K562 (cell line): ENCODE measurements around the gene LLPH. TPM values are rescaled to one million over a fixed set of nuclear protein-coding genes. Genes with fewer than 3 reads are reported as not detected.
A peak's percentile ranks its signal among the peaks of the same experiment; 100 is the strongest.

Source experiments
- ATAC-seq: fragments of 200-7000 bp; cut with Tn5 transposase; 3 replicates; pipeline ENCODE4 v1.9.1; 2020; ENCODE audit warnings: moderate library complexity
- BruUV-seq: library from RNA; stranded (reverse); fragments of 400-500 nt; replicated peaks from 2 replicates; lab custom pipeline; 2021; lab: Mats Ljungman, UMichigan
- CTCF ChIA-PET: fragments of 300-600 bp; formaldehyde crosslinking; extraction: SDS; loops from one replicate; lab custom pipeline; 2021; ENCODE audit warnings: low intra/inter-chr PET ratio; lab: Yijun Ruan, JAX
- POLR2A ChIA-PET: fragments of 300-600, 350-650 bp; sonication (Branson Sonifier 250); formaldehyde crosslinking; extraction: SDS; loops from one replicate; lab custom pipeline; 2021; ENCODE audit warnings: antibody characterized with exemption, inconsistent platforms; lab: Yijun Ruan, JAX
- DNase-seq, 4 experiments: peaks; one replicate each; pipeline versions ENCODE4 v3.0.0 to v3.0.0-alpha.2; 2011 to 2018; ENCODE audit warnings: low spot score in 3 of 4, mixed read lengths in 3 of 4; ENCODE audit errors: extremely low read depth in 1 of 4
- FAIRE-seq: peaks from 2 replicates; lab custom pipeline; 2011; peaks lifted over from hg19 to GRCh38; lab: Jason Lieb, UNC
- H2AFZ ChIP-seq: 2 replicates; pipeline ENCODE4 v1.6.0; 2011; ENCODE audit warnings: low read depth, low read length, control low read depth, inconsistent platforms
- H3K27ac ChIP-seq: fragments of 200-600 bp; 3 replicates; pipeline ENCODE4 v1.8.0; 2011; ENCODE audit warnings: low read depth, mild to moderate bottlenecking, control low read depth, inconsistent platforms, low read length, moderate library complexity, mixed read lengths; ENCODE audit errors: extremely low read depth
- H3K27me3 ChIP-seq, 2 experiments: fragments of 300-600 bp in 1 of 2; 2 replicates in 1 of 2; 3 replicates in 1 of 2; pipeline versions ENCODE4 v1.6.0 to v1.8.0; 2011; ENCODE audit warnings: inconsistent platforms in 2 of 2, low read length in 2 of 2, mild to moderate bottlenecking in 1 of 2, mixed read lengths in 1 of 2, moderate library complexity in 1 of 2; ENCODE audit not compliant: control insufficient read depth in 2 of 2, insufficient read depth in 2 of 2
- H3K36me3 ChIP-seq: fragments of 300-600 bp; 3 replicates; pipeline ENCODE4 v1.8.0; 2011; ENCODE audit warnings: mild to moderate bottlenecking, low read length, inconsistent platforms; ENCODE audit not compliant: control insufficient read depth, insufficient read depth
- H3K4me1 ChIP-seq, 2 experiments: fragments of 200-600 bp in 1 of 2; replicated peaks in 1 of 2; 2 replicates in 1 of 2; 3 replicates in 1 of 2; pipeline versions ENCODE4 v1.5.1 to v1.8.0; 2011; ENCODE audit warnings: inconsistent platforms in 2 of 2, low read length in 2 of 2, mild to moderate bottlenecking in 1 of 2, mixed read lengths in 1 of 2, moderate library complexity in 1 of 2; ENCODE audit not compliant: control insufficient read depth in 2 of 2, insufficient read depth in 2 of 2
- H3K4me2 ChIP-seq: 2 replicates; pipeline ENCODE4 v1.6.1; 2011; ENCODE audit warnings: low read length, control low read depth, inconsistent platforms, mixed read lengths; ENCODE audit not compliant: insufficient read depth
- H3K4me3 ChIP-seq: fragments of 200-600 bp; sonication (generic), shearing (Covaris generic); 2 replicates; pipeline ENCODE4 v1.5.1; 2016; ENCODE audit warnings: control low read depth, inconsistent platforms
- H3K79me2 ChIP-seq: fragments of 200-600 bp; 3 replicates; pipeline ENCODE4 v1.8.0; 2011; ENCODE audit warnings: low read length, inconsistent platforms; ENCODE audit not compliant: control insufficient read depth, insufficient read depth
- H3K9ac ChIP-seq, 2 experiments: 2 replicates each; pipeline versions ENCODE4 v1.6.0 to v1.6.1; 2011; ENCODE audit warnings: low read depth in 2 of 2, low read length in 2 of 2, control low read depth in 1 of 2, inconsistent platforms in 1 of 2, mild to moderate bottlenecking in 1 of 2, mixed read lengths in 1 of 2; ENCODE audit not compliant: insufficient read depth in 1 of 2
- H3K9me1 ChIP-seq: one replicate; pipeline ENCODE4 v1.6.0; 2011; ENCODE audit warnings: inconsistent platforms, mild to moderate bottlenecking, low read length, moderate library complexity; ENCODE audit not compliant: control insufficient read depth, insufficient read depth
- H3K9me3 ChIP-seq: replicated peaks from 2 replicates; pipeline ENCODE4 v1.5.1; 2011; ENCODE audit warnings: low read depth, low read length, inconsistent platforms; ENCODE audit not compliant: control insufficient read depth, insufficient read depth
- H4K20me1 ChIP-seq: replicated peaks from 2 replicates; pipeline ENCODE4 v1.6.1; 2011; ENCODE audit warnings: low read length, inconsistent platforms, mixed read lengths; ENCODE audit not compliant: control insufficient read depth, insufficient read depth
- ARID3A ChIP-seq: IDR thresholded peaks from 2 replicates; pipeline ENCODE4 v1.6.1; 2012; ENCODE audit warnings: low read depth, low read length, improper control_type of control experiment, borderline replicate concordance
- BRCA1 ChIP-seq, 2 experiments: fragments of 450-650 bp in 1 of 2; sonication (generic) in 1 of 2; formaldehyde crosslinking in 1 of 2; IDR thresholded peaks; 2 replicates each; pipeline versions ENCODE4 v1.5.0 to v1.6.1; 2017 to 2020; ENCODE audit warnings: mild to moderate bottlenecking in 1 of 2, missing genetic modification reagents in 1 of 2
- CEBPG ChIP-seq, 3 experiments: fragments of 200-800 bp in 1 of 3; sonication (Bioruptor generic) in 1 of 3; sonication (generic) in 1 of 3; formaldehyde crosslinking in 1 of 3; IDR thresholded peaks in 2 of 3; conservative IDR thresholded peaks in 1 of 3; 2 replicates each; pipeline versions ENCODE4 v1.6.1 to v1.8.0; 2016 to 2022; ENCODE audit warnings: missing compliant biosample characterization in 2 of 3, missing genetic modification characterization in 2 of 3, mild to moderate bottlenecking in 1 of 3, missing genetic modification reagents in 1 of 3
- CTBP1 ChIP-seq: fragments of 450-650 bp; IDR thresholded peaks from 2 replicates; pipeline ENCODE4 v1.6.1; 2016; ENCODE audit warnings: borderline replicate concordance
- DMBX1 ChIP-seq: fragments of 250-450 bp; sonication (Bioruptor Pico); IDR thresholded peaks from 2 replicates; pipeline ENCODE4 v1.8.0; 2022; ENCODE audit warnings: inconsistent platforms, mild to moderate bottlenecking, moderate library complexity, borderline replicate concordance
- POLR2AphosphoS5 ChIP-seq: IDR thresholded peaks from 2 replicates; pipeline ENCODE4 v1.6.1; 2011; ENCODE audit warnings: mild to moderate bottlenecking, low read depth, low read length, moderate library complexity; ENCODE audit not compliant: control insufficient read depth, insufficient read depth
- TBP ChIP-seq: optimal IDR thresholded peaks from 2 replicates; pipeline ENCODE3; 2011; ENCODE audit warnings: low read depth, low read length, improper control_type of control experiment
- ZNF76 ChIP-seq: fragments of 250-450 bp; sonication (Bioruptor Pico); IDR thresholded peaks from 2 replicates; pipeline ENCODE4 v1.4.0; 2020; ENCODE audit warnings: mild to moderate bottlenecking, moderate library complexity, borderline replicate concordance
- ZNF830 ChIP-seq: fragments of 250-450 bp; sonication (Bioruptor Pico); IDR thresholded peaks from 2 replicates; pipeline ENCODE4 v1.5.0; 2021; ENCODE audit warnings: mild to moderate bottlenecking
- WGBS: fragments of 100-300 bp; shearing (Covaris generic); methylation state at CpG from one replicate; pipeline ENCODE4 v1.1.6; 2016; ENCODE audit warnings: low coverage, mixed read lengths; ENCODE audit not compliant: insufficient coverage; ENCODE audit errors: missing lambda C conversion rate; 5-methylcytosine and 5-hydroxymethylcytosine counted together
- in situ Hi-C: fragments of 300-500 bp; cut with MboI; formaldehyde crosslinking; loops from 4 replicates; pipeline ENCODE4 v1.15.0; 2018; ENCODE audit warnings: inconsistent platforms, mixed read lengths
- intact Hi-C: fragments of 100-400 bp; cut with micrococcal nuclease; formaldehyde crosslinking; loops from 2 replicates; pipeline ENCODE4 v1.14.2; 2022
- polyA plus RNA-seq, 8 experiments: library from polyadenylated mRNA; depleted of rRNA in 4 of 8; stranded (reverse) in 5 of 8; unstranded in 3 of 8; fragments of >200 nt; fragmentation: Nextera tagmentation in 2 of 8; fragmentation: Illumina TruSeq in 1 of 8; extraction: Ambion mirVana in 2 of 8; extraction: Trizol in 1 of 8; gene quantifications; 2 replicates each; pipeline versions ENCODE4 v1.2.1 to v1.2.3, GENCODE V29; 2011 to 2014; ENCODE audit warnings: inconsistent platforms in 1 of 8, missing spikeins in 1 of 8
- total RNA-seq, 7 experiments: library from RNA; depleted of rRNA in 6 of 7; stranded (reverse); fragments of >200 nt in 6 of 7; fragmentation: Illumina TruSeq in 2 of 7; extraction: Trizol in 2 of 7; gene quantifications; 2 replicates each; pipeline versions ENCODE4 v1.2.1 to v1.2.3, GENCODE V29; 2011 to 2021; ENCODE audit warnings: low replicate concordance in 1 of 7
- TF ChIP-seq, protein P1 (sequence below): IDR thresholded peaks from 2 replicates; pipeline ENCODE4 v1.6.1; 2011; ENCODE audit warnings: borderline replicate concordance, low read depth, mild to moderate bottlenecking, moderate library complexity, low read length; ENCODE audit not compliant: insufficient read depth, poor library complexity, severe bottlenecking

LLPH gene
- total and polyA plus RNA-seq, 9 of the 15 experiments (the other 6 are each of a cell fraction or from before 2014, with no cell fraction given), result 19.1 to 87.3 (median 59.6) TPM

GRCh38 chr12:66170606-66171005 is 40.1 kb upstream of the LLPH start:
- ChIA-PET POLR2A (interaction anchor here (1.3 to 1.6 kb wide), 2 partner anchors 13 to 18 kb away, joined by 4 to 5 read pairs; no protein-coding TSS in a partner anchor), CTCF (no interaction called here)
- intact Hi-C loops, result no loop called here
- H3K4me1 ChIP-seq, result peaks cover 0 to 8% of the 10 kb centered on the region in 2 experiments; a peak in 4 of 5 replicates
- no peaks in the 10 kb centered on the region for H3K27me3 ChIP-seq
- DNase-seq (no peak), ATAC-seq (no peak), FAIRE-seq (no peak)
- H3K4me3 ChIP-seq, result peak overlapping the region; percentile 53; the same call in 1 of the 2 replicates
- H3K27ac ChIP-seq, result no peak overlapping the region
- peaks cover 36% of the 10 kb centered on the region for H3K79me2 ChIP-seq
- no TSS peak for BruUV-seq
- no peak overlapping the region for H3K9ac ChIP-seq
- no peaks in the 10 kb centered on the region for H3K9me3 ChIP-seq
- 90% methylated on average over 2 of the region's 3 CpGs for WGBS
- TF ChIP-seq CTBP1 (no peak), BRCA1 (IDR thresholded peaks at IDR 0.05) (no peak), BRCA1 (CRISPR knock-in tag; IDR thresholded peaks at IDR 0.05) (no peak), POLR2AphosphoS5 (no peak), CEBPG (CRISPR knock-in tag; IDR thresholded peaks at IDR 0.05) (no peak), CEBPG (tag; conservative IDR thresholded peaks at IDR 0.05 in 1 of 2, IDR thresholded peaks at IDR 0.05 in 1 of 2) (no peak), ZNF830 (no peak), DMBX1 (CRISPR knock-in tag) (no peak), TBP (no peak), ARID3A (no peak), ZNF76 (CRISPR knock-in tag) (no peak)
- TF ChIP-seq, protein P1, sequence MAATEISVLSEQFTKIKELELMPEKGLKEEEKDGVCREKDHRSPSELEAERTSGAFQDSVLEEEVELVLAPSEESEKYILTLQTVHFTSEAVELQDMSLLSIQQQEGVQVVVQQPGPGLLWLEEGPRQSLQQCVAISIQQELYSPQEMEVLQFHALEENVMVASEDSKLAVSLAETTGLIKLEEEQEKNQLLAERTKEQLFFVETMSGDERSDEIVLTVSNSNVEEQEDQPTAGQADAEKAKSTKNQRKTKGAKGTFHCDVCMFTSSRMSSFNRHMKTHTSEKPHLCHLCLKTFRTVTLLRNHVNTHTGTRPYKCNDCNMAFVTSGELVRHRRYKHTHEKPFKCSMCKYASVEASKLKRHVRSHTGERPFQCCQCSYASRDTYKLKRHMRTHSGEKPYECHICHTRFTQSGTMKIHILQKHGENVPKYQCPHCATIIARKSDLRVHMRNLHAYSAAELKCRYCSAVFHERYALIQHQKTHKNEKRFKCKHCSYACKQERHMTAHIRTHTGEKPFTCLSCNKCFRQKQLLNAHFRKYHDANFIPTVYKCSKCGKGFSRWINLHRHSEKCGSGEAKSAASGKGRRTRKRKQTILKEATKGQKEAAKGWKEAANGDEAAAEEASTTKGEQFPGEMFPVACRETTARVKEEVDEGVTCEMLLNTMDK, result no peak
- in situ Hi-C loops, result no loop called here
- no peaks in the 10 kb centered on the region for H3K9me1 ChIP-seq
- peak overlapping the region; percentile 95 for H2AFZ ChIP-seq
- peaks cover 11% of the 10 kb centered on the region for H3K36me3 ChIP-seq
- H4K20me1 ChIP-seq, result no peaks in the 10 kb centered on the region
- H3K4me2 ChIP-seq, result peak overlapping the region; percentile 63
